Adrenal gland (tissue), 12 donors: ENCODE data around the gene DCTD. TPM values are rescaled to one million over a fixed set of nuclear protein-coding genes. Genes with fewer than 3 reads are reported as not detected.
"Not testable (repeated sequence)": the region's sequence is repeated elsewhere in the genome, so short reads cannot be mapped to it uniquely, and the experiment has no call there.

Experiments used
- DNase-seq, 7 donors: peaks; one replicate each; pipeline ENCODE4 v3.0.0-alpha.2; 2019 to 2020
- H3K27ac ChIP-seq, 5 donors: fragments of 200-600 bp; sonication (generic) in 4 of 5; 1 replicate in 3 of 5; 2 replicates in 2 of 5; pipeline versions ENCODE4 v1.5.1 to v1.8.0; 2016 to 2020; ENCODE audit warnings: mild to moderate bottlenecking in 1 of 5
- H3K27me3 ChIP-seq: fragments of 200-600 bp; 2 replicates; pipeline ENCODE4 v1.8.0; 2021
- H3K36me3 ChIP-seq, 2 donors: fragments of 200-600 bp; replicated peaks in 1 of 2; 1 replicate in 1 of 2; 2 replicates in 1 of 2; pipeline versions ENCODE4 v1.5.1 to v1.8.0; 2018 to 2022
- H3K4me1 ChIP-seq, 2 donors: fragments of 200-600 bp; replicated peaks in 1 of 2; 1 replicate in 1 of 2; 2 replicates in 1 of 2; pipeline versions ENCODE4 v1.5.1 to v1.8.0; 2018 to 2021
- H3K4me3 ChIP-seq, 4 donors: fragments of 200-600 bp; sonication (generic) in 3 of 4; one replicate each; pipeline ENCODE4 v1.5.1; 2016 to 2018
- H3K9me3 ChIP-seq, 3 donors: fragments of 200-600 bp; sonication (generic) in 1 of 3; replicated peaks in 1 of 3; 1 replicate in 2 of 3; 2 replicates in 1 of 3; pipeline versions ENCODE4 v1.5.1 to v1.8.0; 2016 to 2021
- CTCF ChIP-seq, 6 experiments: fragments of 450-650 bp in 4 of 6; fragments of 200-600 bp in 2 of 6; sonication (generic) in 1 of 6; IDR thresholded peaks; 1 replicate in 5 of 6; 2 replicates in 1 of 6; pipeline versions ENCODE4 v1.5.1 to v1.8.0; 2016 to 2021; ENCODE audit warnings: antibody characterized with exemption in 6 of 6, mild to moderate bottlenecking in 2 of 6, moderate library complexity in 1 of 6
- POLR2A ChIP-seq, 2 donors: fragments of 450-650 bp; IDR thresholded peaks; one replicate each; pipeline ENCODE4 v1.6.1; 2017; ENCODE audit warnings: antibody characterized with exemption in 2 of 2, mild to moderate bottlenecking in 2 of 2, moderate library complexity in 1 of 2
- WGBS, 4 donors: extraction: QIAGEN DNeasy Blood & Tissue Kit in 2 of 4; methylation state at CpG; one replicate each; pipeline versions ENCODE4 v1.1.5 to v1.1.7; 2013 to 2017; 5-methylcytosine and 5-hydroxymethylcytosine counted together
- intact Hi-C, 2 donors: fragments of 100-400 bp; cut with DNase I; formaldehyde crosslinking; loops; one replicate each; pipeline versions ENCODE4 v1.14.1 to v1.15.0; 2022 to 2023
- polyA plus RNA-seq, 3 donors: library from polyadenylated mRNA; stranded (reverse); fragments of 200-250 nt in 2 of 3; fragments of 350-450 nt in 1 of 3; fragmentation: Illumina TruSeq in 1 of 3; extraction: RNeasy Lipid Tissue Mini Kit (QIAGEN cat#74804) in 1 of 3; gene quantifications; one replicate each; pipeline ENCODE4 v1.2.3, GENCODE V29; 2013 to 2014
- total RNA-seq, 9 donors: library from RNA; depleted of rRNA in 4 of 9; stranded (reverse); fragments of >200 nt in 4 of 9; fragments of 120-200 nt in 1 of 9; fragmentation: NEBNext Ultra II Directional in 1 of 9; extraction: Animal tissue kit (Norgen Biotek cat#: 25700) in 1 of 9; gene quantifications; one replicate each; pipeline versions ENCODE4 v1.1.0 to v1.2.4, GENCODE V29; 2013 to 2023
- donor health status: healthy with polysubstance abuse.
- donor health status: Bipolar disorder and iron deficiency.
- donor health status: DM: yes; HTN: yes; CAD: no.
- donor health status: DM: no; HTN: no; CAD: no.
- donor health status: DM: no; HTN: no; CAD: no.
- donor health status: DM: yes; HTN: yes; CAD: no.

DCTD gene
- total and polyA plus RNA-seq, 12 donors: 54.5 to 254 (median 126) TPM

- DNase-seq: peak in 4 of 7 donors; percentile 29 to 56 (median 53)
- Histone ChIP-seq H3K27me3 (no peaks in the 10 kb centered on the region), H3K27ac (peak overlapping the region in 2 of 5 donors; percentile 32 to 38), H3K4me1 (peaks cover 8 to 82% of the 10 kb centered on the region in 2 donors), H3K9me3 (no peaks in the 10 kb centered on the region), H3K4me3 (no peak overlapping the region), H3K36me3 (peaks cover 0 to 15% of the 10 kb centered on the region in 2 donors)
- no peak for TF ChIP-seq POLR2A (IDR thresholded peaks at IDR 0.05)
- no peak for TF ChIP-seq CTCF (IDR thresholded peaks at IDR 0.05)
- 36 to 71% (median 54%) methylated on average over 10 of the region's 10 CpGs for WGBS, 4 donors
- intact Hi-C loops: no loop called here
Measured at GRCh38 chr4:182905038-182905437, 12.1 kb downstream of the DCTD start.

DNA sequence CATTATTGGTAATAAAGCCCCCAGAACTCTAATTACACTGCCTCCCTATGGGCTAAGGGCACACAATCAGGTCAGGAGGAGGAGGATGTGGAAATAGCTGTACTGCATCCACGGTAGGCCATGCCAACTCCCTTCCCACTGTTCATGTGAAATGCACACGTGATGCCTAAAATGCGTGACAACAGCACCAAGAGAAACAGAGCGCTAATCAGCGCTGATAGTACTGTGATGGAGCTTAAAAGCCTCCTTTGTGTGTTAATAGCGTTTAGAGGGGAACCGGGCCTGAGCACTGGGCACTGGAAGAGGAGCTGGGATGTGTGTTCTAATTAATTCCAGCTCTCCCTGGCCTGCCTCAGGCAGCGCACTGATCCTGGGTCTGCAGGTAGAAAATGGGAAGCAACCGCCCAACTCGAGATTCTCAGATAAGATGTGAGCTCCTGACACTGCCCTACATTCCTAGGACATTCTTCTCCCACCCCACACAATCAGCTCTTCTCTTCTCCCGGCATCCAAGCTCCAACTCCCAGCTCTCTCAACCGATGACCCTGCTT lies 12.9 kb downstream of the DCTD start:
- Histone ChIP-seq H3K27ac (peak overlapping the region in 1 of 5 donors; percentile 38), H3K4me3 (no peak overlapping the region), H3K9me3 (no peaks in the 10 kb centered on the region), H3K36me3 (peaks cover 0 to 23% of the 10 kb centered on the region in 2 donors), H3K27me3 (no peaks in the 10 kb centered on the region), H3K4me1 (peaks cover 8 to 74% of the 10 kb centered on the region in 2 donors)
- TF ChIP-seq CTCF (IDR thresholded peaks at IDR 0.05) (no peak), POLR2A (IDR thresholded peaks at IDR 0.05) (no peak)
- intact Hi-C loops: no loop called here
- WGBS, 4 donors: 81 to 89% (median 86%) methylated on average over 12 of the region's 12 CpGs
- DNase-seq: peak in 1 of 7 donors; percentile 53

GRCh38 chr4:182903013-182903412 lies 14.2 kb downstream of the DCTD start:
- 67 to 88% (median 82%) methylated on average over 9 of the region's 9 CpGs for WGBS, 4 donors
- intact Hi-C loops: no loop called here
- peaks cover 0 to 28% of the 10 kb centered on the region in 2 donors for H3K36me3 ChIP-seq

GRCh38 chr4:182901337-182901736 lies 15.8 kb downstream of the DCTD start:
- intact Hi-C loops: no loop called here
- DNase-seq: peak in 1 of 7 donors; percentile 43
- Histone ChIP-seq H3K4me3 (no peak overlapping the region), H3K27ac (no peak overlapping the region), H3K9me3 (no peaks in the 10 kb centered on the region), H3K36me3 (peaks cover 0 to 30% of the 10 kb centered on the region in 2 donors), H3K4me1 (peaks cover 8 to 63% of the 10 kb centered on the region in 2 donors), H3K27me3 (no peaks in the 10 kb centered on the region)
- no peak for TF ChIP-seq POLR2A (IDR thresholded peaks at IDR 0.05)
- WGBS, 4 donors: 88 to 96% (median 92%) methylated on average over 6 to 9 of the region's 9 CpGs

More at GRCh38 chr4:182903013-182903412, 14.2 kb downstream of the DCTD start:
- Histone ChIP-seq H3K4me3 (no peak overlapping the region), H3K9me3 (no peaks in the 10 kb centered on the region), H3K27ac (peak overlapping the region in 1 of 5 donors; percentile 13), H3K4me1 (peaks cover 8 to 73% of the 10 kb centered on the region in 2 donors), H3K27me3 (no peaks in the 10 kb centered on the region)
- DNase-seq: peak in 1 of 7 donors; percentile 46
- no peak for TF ChIP-seq POLR2A (IDR thresholded peaks at IDR 0.05)
- TF ChIP-seq CTCF (IDR thresholded peaks at IDR 0.05): no peak

DNA sequence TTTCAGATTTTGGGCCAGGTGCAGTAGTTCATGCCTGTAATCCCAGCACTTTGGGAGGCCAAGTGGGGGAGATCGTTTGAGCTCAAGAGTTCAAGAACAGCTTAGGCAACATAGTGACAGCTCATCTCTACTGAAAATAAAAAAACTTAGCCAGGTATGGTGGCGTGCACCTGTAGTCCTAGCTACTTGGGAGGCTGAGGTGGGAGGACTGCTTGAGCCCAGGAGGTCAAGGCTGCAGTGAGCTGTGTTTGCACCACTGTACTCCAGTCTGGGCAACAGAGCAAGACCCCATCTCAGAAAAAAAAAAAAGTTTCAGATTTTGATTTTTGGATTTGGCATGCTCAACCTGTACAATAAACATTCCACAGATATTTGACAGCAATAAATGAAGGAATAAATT lies 17.2 kb downstream of the DCTD start:
- Histone ChIP-seq H3K4me1 (peaks cover 5 to 50% of the 10 kb centered on the region in 2 donors), H3K36me3 (peaks cover 0 to 43% of the 10 kb centered on the region in 2 donors)
- WGBS, 4 donors: 90 to 95% (median 93%) methylated on average over 2 of the region's 2 CpGs
- DNase-seq, H3K27ac ChIP-seq, H3K27me3 ChIP-seq, intact Hi-C loops, H3K9me3 ChIP-seq, H3K4me3 ChIP-seq: not testable (repeated sequence)
